ENCODE results near the gene CCDC27. TPM values are rescaled to one million over a fixed set of nuclear protein-coding genes. Genes with fewer than 3 reads are reported as not detected.

Gene CCDC27
- total RNA-seq, 1 donor from 2014 or later, result not detected

- DNase-seq (no peak), ATAC-seq (no peak)
- Histone ChIP-seq H3K27ac (no peak overlapping the region), H3K4me3 (no peak overlapping the region), H3K4me1 (no peaks in the 10 kb centered on the region), H3K9me3 (no peaks in the 10 kb centered on the region), H3K27me3 (ENCODE audit: low read depth) (peaks cover 5% of the 10 kb centered on the region), H3K36me3 (no peaks in the 10 kb centered on the region)
- no peak for TF ChIP-seq CTCF (IDR thresholded peaks at IDR 0.05)
- intact Hi-C loops (cut with DNase I), result no loop called here
Observed at GRCh38 chr1:3727825-3728776, 24.1 kb upstream of the CCDC27 start.

GRCh38 chr1:3729594-3730542, 22.4 kb upstream of the CCDC27 start:
- Histone ChIP-seq H3K4me1 (no peaks in the 10 kb centered on the region), H3K27ac (no peak overlapping the region), H3K4me3 (no peak overlapping the region), H3K9me3 (no peaks in the 10 kb centered on the region), H3K36me3 (peaks cover 3% of the 10 kb centered on the region), H3K27me3 (ENCODE audit: low read depth) (peaks cover 6% of the 10 kb centered on the region)
- ATAC-seq (no peak), DNase-seq (no peak)
- intact Hi-C loops (cut with DNase I), result no loop called here
- no peak for TF ChIP-seq CTCF (IDR thresholded peaks at IDR 0.05)

GRCh38 chr1:3730543-3731247, 21.6 kb upstream of the CCDC27 start:
- TF ChIP-seq CTCF (IDR thresholded peaks at IDR 0.05), result no peak

GRCh38 chr1:3731583-3732433, 20.4 kb upstream of the CCDC27 start:
- ATAC-seq (no peak), DNase-seq (no peak)
- intact Hi-C loops (cut with DNase I), result no loop called here
- H3K4me1 ChIP-seq, result no peaks in the 10 kb centered on the region
- peaks cover 6% of the 10 kb centered on the region for H3K27me3 ChIP-seq (ENCODE audit: low read depth)
- H3K9me3 ChIP-seq, result no peaks in the 10 kb centered on the region
- no peak overlapping the region for H3K27ac ChIP-seq
- TF ChIP-seq CTCF (IDR thresholded peaks at IDR 0.05), result no peak
- H3K36me3 ChIP-seq, result peaks cover 23% of the 10 kb centered on the region
- H3K4me3 ChIP-seq, result no peak overlapping the region

More at GRCh38 chr1:3730543-3731247, 21.6 kb upstream of the CCDC27 start:
- intact Hi-C loops (cut with DNase I), result no loop called here
- no peaks in the 10 kb centered on the region for H3K9me3 ChIP-seq
- H3K4me3 ChIP-seq, result no peak overlapping the region
- H3K27me3 ChIP-seq (ENCODE audit: low read depth), result peaks cover 6% of the 10 kb centered on the region
- ATAC-seq, result no peak
- peaks cover 11% of the 10 kb centered on the region for H3K36me3 ChIP-seq
- no peak for DNase-seq
- H3K27ac ChIP-seq, result no peak overlapping the region
- H3K4me1 ChIP-seq, result no peaks in the 10 kb centered on the region
